ENCODE measurements around the gene CLTB.
A peak's percentile ranks its signal among the peaks of the same experiment; 100 is the strongest.

The CLTB gene

GRCh38 chr5:176381423-176381822, 34.9 kb downstream of the CLTB start:
- no peak for TF ChIP-seq MAX (IDR thresholded peaks at IDR 0.05; ENCODE audit: low read depth, low read length)
- no peak for TF ChIP-seq MYC (IDR thresholded peaks at IDR 0.05; ENCODE audit: low read depth, low read length)
- TF ChIP-seq CTCF (IDR thresholded peaks at IDR 0.05; ENCODE audit: low read depth, low read length) = no peak
- no peak for TF ChIP-seq POLR2A (IDR thresholded peaks at IDR 0.05; ENCODE audit: extremely low read depth, insufficient read length)
- DNase-seq (ENCODE audit: low read depth) = no peak
- H3K4me3 ChIP-seq (ENCODE audit: low read depth, low read length) = no peak overlapping the region

DNA sequence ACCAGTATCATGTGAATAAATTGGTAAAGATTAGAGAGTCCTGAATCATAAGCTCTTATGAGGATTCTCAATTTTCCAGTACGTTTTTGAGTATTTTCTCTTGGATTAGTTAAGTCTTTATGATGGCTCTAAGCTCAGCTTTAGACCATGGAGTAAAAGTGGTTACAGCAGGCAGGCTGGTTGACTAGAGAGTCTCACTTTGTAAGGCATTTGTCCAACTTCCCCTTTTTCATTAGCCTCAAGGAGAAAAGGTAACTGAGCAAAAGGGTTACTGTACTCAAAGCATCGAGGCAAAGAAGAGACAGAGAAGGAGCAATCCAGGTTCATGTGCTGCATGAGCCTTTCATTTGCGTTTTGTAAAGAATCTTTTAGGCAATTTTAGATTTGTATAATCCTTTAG, 36.5 kb downstream of the CLTB start:
- H3K4me3 ChIP-seq (ENCODE audit: low read depth, low read length) = no peak overlapping the region
- TF ChIP-seq MYC (IDR thresholded peaks at IDR 0.05; ENCODE audit: low read depth, low read length) (no peak), POLR2A (IDR thresholded peaks at IDR 0.05; ENCODE audit: extremely low read depth, insufficient read length) (no peak), CTCF (IDR thresholded peaks at IDR 0.05; ENCODE audit: low read depth, low read length) (no peak), MAX (IDR thresholded peaks at IDR 0.05; ENCODE audit: low read depth, low read length) (no peak)
- peak; percentile 64 for DNase-seq (ENCODE audit: low read depth)

- TF ChIP-seq MAX (IDR thresholded peaks at IDR 0.05; ENCODE audit: low read depth, low read length) (no peak), MYC (IDR thresholded peaks at IDR 0.05; ENCODE audit: low read depth, low read length) (no peak), CTCF (IDR thresholded peaks at IDR 0.05; ENCODE audit: low read depth, low read length) (no peak), POLR2A (IDR thresholded peaks at IDR 0.05; ENCODE audit: extremely low read depth, insufficient read length) (no peak)
- no peak overlapping the region for H3K4me3 ChIP-seq (ENCODE audit: low read depth, low read length)
- DNase-seq (ENCODE audit: low read depth) = no peak
These were observed 43.1 kb downstream of the CLTB start for GRCh38 chr5:176373100-176373818.

GRCh38 chr5:176371621-176372539, 44.5 kb downstream of the CLTB start:
- TF ChIP-seq MAX (IDR thresholded peaks at IDR 0.05; ENCODE audit: low read depth, low read length) (no peak), POLR2A (IDR thresholded peaks at IDR 0.05; ENCODE audit: extremely low read depth, insufficient read length) (no peak), MYC (IDR thresholded peaks at IDR 0.05; ENCODE audit: low read depth, low read length) (no peak), CTCF (IDR thresholded peaks at IDR 0.05; ENCODE audit: low read depth, low read length) (no peak)
- no peak for DNase-seq (ENCODE audit: low read depth)
- H3K4me3 ChIP-seq (ENCODE audit: low read depth, low read length) = no peak overlapping the region

DNA sequence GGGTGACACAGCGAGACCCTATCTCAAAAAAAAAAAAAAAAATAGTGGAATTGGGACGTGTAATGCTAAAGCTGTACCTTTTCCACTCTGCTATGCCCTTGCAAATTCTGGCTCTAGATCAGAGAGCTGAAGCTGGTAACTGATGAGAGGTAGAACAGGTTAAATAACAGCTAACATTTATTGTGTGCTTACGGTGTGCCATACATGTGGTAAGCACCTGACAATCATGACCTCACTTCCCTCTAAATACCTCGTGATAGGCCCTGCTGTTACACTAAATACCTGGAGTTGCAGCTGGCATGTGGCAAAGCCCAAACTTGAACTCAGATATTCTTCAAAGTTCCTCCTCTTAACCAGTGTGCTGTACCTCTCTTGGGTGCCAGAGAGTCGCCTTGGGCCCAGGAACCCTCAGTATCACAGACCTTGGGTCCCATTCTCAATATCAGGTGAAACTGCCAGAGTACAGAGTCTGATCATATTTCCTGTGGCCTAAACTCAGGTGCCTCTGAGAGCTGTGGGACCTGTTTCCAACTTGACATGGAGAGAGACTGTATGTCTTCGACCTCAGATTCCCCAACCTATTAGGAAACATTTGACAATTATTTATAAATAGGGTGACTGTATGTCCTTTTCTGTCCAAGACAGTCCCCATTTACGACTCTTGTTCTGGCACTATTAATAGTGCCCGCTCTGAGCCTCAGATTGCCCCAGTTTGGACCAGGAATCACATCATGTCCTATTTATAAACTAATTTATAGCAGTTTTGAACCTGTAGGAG, 46.2 kb downstream of the CLTB start:
- no peak overlapping the region for H3K4me3 ChIP-seq (ENCODE audit: low read depth, low read length)
- no peak for TF ChIP-seq POLR2A (IDR thresholded peaks at IDR 0.05; ENCODE audit: extremely low read depth, insufficient read length)
- no peak for TF ChIP-seq MYC (IDR thresholded peaks at IDR 0.05; ENCODE audit: low read depth, low read length)
- no peak for TF ChIP-seq CTCF (IDR thresholded peaks at IDR 0.05; ENCODE audit: low read depth, low read length)
- TF ChIP-seq MAX (IDR thresholded peaks at IDR 0.05; ENCODE audit: low read depth, low read length) = no peak
- no peak for DNase-seq (ENCODE audit: low read depth)

All from NB4 (cell line).